HT1080 (cell line): ENCODE data around the gene LMNB1. TPM values are rescaled to one million over a fixed set of nuclear protein-coding genes. Genes with fewer than 3 reads are reported as not detected.

Source experiments
- DNase-seq: peaks from one replicate; pipeline ENCODE4 v3.0.0-alpha.2; 2015; ENCODE audit warnings: low read depth
- total RNA-seq: library from RNA; depleted of rRNA; stranded (reverse); fragments of >200 nt; shearing (Covaris generic); gene quantifications from 2 replicates; pipeline ENCODE4 v1.2.3, GENCODE V29; 2014

Gene LMNB1
- total RNA-seq, 1 experiment from 2014 or later: 129 TPM

DNA sequence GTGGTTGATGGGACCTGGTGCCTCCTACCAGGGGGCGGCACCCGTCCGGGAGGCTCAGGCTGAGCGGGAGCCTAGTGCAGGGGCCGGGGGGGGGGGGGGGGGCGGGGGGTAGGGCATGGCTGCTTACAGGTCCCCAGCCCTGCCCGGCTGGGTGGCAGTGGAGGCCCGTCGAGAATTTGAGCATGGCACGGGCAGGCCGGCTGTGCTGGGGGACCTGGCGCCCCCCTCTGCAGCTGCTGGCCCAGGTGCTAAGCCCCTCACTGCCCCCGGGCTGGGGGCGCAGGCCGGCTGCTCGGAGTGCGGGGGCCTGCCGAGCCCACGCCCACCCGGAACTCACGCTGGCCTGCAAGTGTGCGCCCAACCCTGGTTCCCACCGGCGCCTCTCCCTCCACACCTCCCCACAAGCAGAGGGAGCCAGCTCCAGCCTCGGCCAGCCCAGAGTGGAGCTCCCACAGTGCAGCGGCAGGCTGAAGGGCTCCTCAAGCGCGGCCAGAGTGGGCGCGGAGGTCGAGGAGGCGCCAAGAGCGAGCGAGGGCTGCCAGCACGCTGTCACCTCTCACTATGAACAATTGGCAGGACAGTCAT lies 77.7 kb downstream of the LMNB1 start:
- no peak for DNase-seq

DNA sequence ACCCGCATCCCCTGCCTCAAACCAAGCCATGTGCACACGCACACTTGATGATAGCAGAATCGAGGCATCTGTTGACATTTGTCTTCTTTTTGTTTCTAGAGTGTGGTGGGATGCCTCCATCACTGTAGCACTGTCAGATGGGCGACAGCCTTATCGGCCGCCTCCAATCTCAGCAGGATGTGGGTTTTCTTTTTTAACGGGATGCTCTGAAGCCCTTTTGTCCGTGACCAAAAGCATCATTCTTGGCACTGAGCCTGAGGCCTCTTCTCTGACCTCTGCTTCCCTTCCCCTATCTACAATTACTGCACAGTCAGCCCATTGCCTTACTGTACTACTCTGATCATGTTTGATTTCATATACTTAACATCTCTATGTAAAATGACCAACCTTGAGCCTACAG lies 78.3 kb downstream of the LMNB1 start:
- peak; percentile 27 for DNase-seq

DNA sequence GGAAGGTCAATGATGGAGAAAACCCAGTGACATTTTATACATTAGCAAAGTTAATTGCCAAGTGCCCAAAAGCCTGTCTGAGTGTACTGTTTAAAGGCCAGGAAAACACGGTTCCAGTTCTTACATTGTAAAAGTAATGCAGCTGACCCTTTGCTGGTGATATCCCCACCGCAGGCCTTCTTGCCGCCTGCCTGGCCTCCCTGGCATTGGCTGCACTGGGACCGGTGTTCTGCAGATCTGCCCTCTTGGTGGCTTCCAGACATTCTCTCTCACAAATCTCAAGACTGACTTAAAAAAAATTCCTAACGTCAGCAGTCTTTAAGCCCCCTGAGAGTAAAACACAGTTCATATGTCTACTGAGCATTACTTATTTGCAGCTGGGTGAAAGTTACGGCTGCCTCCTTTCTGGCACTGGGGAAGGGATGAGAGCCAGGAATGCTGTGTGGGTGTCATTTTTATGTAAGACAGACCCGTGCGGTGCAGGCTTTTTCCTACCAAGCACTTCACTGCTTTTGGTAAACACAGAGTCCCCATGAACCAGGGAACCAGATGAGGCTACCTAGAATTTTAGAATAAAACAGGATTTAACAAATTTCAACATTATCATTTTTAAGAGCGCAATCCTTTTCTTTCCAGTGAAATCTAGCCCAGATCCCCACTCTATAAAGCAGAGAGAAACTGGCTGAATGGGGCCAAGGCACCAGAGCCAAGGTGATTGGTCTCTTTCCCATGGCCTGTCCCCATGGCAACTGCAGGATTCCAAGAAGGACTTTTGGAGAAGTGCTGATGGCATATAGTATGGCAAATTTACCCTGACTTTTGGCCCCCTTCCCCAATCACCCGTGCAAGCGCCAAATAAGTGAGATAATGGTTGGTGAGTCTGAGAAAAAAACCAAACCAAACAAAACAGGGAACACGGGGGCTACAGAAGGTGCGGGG lies 80.8 kb downstream of the LMNB1 start:
- no peak for DNase-seq

DNA sequence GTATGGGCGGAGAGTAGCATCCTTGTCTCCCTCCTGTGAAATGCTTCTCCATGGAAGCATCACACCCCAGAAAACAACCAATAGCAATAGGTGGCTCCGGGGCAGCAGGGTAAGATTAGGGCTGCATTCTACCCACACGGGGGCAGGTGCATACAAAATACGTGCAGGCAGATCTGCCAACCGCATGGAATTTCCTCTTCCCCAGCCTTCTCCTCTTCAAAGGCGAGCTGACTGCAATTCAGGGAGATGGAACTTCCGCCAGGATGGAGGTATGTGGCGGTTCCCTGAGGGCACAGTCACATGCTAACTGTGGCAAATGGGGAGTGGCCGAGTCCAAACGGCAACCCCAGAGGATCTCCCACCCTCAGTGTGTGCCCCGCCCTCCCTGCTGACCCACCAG lies 81.5 kb downstream of the LMNB1 start:
- no peak for DNase-seq

DNA sequence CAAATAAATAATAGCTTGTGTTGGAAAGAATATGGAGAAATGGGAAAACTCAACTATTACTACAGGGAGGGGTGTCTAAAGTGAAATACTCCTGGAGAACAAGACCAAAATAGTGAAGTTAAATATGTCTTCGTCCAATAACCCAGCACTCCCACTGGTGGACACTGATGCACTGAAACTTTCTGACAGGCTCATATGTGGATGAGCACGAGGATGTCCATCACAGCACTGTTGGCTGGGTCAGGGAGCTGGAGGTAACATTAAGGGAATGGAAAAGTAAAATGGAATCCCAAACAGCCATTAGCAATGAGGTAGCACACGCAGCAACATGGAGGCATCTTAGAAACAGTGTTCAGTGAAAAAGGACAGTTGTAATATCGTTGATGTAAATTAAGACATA lies 86.5 kb downstream of the LMNB1 start:
- no peak for DNase-seq

DNA sequence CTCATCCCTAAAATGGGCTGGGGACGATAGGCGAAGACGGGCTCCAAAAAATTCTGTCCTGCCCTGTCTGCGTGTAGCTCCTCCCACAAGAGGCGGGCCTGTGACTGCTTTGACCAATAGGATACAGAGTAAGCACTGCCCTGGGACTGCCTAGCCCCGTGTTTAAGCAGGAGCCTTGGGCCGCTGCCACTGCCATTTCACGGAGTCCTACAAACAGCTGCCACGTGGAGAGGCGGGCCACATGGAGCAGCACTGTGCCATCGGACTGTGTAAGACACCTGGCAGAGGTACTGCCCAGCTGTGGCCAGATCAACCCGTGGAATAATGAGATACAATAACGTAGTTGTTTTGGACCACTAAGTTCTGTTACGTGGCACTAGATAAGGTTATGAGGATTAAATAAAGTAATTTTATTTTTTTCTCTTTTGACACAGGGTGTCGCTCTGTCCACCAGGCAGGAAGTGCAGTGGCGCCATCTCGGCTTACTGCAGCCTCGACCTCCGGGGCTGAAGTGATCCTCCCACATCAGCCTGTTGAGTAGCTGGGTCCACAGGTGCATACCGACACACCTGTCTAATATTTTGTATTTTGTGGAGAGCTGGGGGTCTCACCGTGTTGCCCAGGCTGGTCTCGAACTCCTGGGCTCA lies 87.2 kb downstream of the LMNB1 start:
- DNase-seq: no peak

DNA sequence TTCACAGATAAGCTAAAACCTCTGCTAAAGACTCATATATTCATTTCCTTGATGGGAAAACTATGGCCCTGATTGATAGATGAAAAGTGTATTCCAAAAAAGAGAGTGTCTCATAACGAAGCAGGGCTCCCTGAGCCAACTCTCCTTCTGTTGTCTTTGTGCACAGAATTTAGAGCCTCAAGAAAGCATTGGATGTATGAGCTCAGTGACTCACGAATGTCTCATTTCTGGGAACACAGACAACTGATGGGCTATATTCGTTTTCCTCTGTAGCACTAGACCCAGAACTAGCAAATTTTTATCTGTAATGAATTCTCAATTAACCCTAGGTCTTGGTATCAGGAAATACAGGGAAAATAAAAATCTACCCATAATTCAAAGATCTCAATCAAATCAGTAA lies 88.4 kb downstream of the LMNB1 start:
- DNase-seq: peak; percentile 68

DNA sequence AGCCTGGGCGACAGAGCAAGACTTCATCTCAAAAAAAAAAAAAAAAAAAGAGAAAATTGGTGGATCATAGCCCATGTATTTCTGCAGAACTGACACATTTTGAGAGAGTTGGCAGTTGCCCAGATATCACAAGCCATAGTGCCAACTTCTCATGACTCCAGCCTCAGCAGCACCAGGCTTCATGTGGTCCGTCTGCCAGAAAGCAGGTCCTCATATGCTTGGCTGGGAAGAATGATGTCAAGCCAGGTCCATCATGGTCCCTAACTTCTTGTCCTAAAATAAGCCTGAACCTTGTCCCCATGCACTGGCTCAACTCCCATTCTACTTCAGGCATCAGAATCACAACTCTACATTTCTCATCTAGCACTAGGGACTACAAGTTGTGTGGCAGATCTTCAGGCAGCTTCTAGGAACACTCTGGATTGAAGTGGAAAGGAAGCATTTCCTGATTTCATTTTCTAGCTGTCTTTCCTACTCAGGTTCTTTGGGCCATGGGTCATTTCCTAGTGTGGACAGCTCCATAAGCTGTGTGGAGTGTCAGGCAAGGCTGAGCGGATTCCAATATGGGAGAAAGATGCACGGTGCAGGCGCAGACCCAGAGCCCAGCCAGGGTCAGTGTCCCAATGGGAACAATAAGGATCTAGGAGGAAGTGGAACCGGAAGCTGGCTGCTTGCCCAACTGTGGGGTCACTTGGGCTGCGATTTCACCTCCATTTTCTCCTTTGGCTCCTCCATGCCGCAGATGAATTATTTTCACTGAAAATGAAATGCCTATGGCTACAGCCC lies 90.1 kb downstream of the LMNB1 start:
- no peak for DNase-seq

DNA sequence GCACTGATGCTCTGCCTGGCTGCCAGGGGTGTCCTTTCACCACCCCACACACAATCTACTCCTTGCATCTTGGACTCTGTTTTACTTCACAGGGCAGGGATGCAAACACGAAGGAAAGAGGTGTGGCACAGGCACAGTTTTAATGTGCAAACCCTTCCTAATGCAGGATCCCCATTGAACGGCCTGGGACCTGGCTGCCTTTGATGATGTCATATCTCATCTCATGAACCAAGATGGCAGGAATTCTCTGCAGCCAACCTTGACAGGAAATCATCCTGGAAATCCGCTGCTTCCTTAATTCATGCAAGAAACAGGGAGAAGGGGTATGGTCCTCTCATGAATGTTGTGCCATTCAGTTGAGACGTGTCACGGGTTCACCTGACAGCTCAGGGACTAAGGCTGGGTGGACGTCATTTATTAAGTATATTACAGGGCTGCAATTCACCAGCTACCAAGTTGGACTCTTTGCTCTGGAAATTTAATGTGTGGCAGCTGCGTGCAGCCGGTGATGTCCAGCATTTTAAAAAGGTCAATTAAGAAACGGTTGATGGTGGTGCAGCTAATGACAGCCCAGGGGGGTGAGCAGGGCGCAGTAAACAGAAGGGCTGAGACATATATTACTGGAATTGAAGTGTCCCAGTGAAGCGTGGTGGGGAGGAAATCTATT lies 91.5 kb downstream of the LMNB1 start:
- DNase-seq: no peak

DNA sequence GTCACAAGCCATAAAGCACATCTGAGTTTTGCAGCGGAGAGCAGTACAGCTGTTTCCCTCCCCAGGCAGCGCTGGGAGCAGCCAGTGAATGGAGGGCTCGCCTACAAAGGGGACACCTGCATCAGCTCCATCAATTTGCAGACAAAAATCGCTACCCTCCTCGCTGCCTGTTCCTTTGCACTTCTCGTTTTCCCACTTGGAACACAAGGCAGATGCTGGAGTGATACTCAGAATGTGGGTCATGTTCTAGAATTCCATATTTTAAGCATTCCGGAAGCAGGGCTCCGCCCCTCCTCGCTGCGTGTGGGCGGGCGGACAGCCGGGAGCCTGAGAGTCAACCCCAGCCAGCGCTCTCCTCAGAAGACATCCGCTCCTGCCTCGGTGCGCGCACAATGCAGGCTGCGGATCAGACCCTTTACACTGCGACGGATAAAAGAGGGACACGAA lies 92.1 kb downstream of the LMNB1 start:
- DNase-seq: no peak

DNA sequence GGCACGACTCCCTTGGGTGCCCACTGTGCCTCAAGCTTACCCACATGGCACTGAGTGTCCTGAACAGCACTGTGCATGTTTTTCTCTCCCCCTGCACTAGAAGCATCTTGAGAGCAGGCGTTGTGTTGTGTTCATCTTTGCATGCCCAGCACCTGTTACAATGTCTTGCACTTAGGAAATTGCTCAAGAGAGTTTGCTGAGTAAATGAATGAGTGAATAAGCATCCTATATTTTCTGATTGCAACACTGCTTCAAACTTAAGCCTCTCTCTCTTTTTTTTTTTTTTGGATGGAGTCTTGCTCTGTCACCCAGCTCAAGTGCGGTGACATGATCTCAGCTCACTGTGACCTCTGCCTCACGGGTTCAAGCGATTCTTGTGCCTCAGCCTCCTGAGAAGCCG lies 94.5 kb downstream of the LMNB1 start:
- DNase-seq: no peak

DNA sequence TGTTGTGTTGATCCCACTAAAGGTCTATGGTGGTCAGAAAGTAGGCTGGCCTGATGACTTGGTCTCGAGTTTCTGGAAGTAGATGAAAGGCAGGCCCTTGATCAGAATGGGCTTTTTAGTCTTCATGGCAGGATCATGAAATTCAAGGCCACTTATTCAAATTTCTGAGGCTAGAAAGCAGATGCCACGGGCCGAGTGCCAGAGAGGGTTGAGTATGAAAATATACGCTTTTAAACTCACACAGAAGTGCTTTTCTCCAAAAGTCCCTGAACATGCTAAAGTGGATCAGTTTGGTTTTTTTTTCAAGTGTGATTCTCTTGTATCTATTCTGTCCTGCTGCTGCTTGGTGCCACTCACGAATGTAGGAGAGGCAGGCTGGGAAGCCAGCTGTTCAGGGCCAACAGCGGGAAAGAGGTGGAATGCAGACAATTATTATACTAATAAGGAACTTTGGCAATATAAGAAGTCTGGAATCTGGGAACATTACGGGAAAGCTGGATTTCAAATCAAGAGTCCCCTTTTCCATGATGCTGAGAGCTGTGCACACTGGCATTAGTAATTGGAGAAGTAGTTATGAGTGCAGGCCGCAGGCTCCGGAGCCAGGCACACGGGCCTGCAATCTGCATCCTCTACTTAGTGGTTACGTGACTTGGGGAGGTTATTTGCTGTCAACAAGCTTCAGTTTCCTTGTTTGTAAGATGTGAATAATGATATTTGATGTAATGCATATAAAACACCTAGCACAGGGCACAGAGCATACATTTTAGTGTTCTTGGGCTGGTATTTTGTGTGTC lies 95.8 kb downstream of the LMNB1 start:
- no peak for DNase-seq

DNA sequence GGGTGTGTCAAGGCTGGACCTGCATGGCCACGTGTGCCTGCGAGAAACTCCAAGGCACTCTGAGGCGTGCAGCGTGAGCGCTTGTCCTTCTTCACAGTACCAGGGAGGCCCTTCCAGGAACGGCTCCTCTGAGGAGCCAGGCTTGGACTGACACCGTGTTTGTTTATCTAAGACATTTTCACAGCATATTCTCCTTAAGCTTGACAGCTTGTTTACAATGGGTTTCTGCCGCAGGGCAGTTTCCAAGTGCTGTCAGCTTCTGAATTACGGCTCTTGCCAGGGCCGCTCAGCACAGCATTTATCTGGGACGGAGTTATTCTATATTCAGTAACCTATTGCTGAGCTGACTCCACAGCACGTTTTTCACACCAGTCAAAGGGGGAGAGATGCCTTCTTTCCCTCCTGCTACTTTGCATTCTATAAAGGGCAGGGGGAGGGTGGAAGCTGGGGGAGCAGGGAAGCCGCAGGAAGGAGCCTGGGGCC lies 98.4 kb downstream of the LMNB1 start:
- no peak for DNase-seq

DNA sequence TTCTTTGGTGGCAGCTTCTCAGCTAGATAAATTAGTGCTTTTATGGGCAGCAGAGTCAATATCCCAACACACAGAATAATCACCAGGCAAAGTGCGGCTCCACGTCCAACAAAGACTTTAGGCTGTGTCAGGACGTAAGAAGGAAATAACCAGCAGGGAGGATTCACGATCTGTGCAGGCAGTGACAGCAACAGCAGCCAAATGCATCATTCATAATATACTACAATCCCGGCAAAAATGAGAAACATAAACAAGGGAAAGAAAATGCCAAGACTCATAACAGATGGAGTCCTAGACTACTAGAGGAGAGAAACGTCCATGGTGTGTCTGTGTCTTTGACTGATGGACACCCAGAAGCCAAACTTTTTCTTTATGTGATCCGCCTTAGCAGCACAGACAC lies 100.7 kb downstream of the LMNB1 start:
- no peak for DNase-seq

DNA sequence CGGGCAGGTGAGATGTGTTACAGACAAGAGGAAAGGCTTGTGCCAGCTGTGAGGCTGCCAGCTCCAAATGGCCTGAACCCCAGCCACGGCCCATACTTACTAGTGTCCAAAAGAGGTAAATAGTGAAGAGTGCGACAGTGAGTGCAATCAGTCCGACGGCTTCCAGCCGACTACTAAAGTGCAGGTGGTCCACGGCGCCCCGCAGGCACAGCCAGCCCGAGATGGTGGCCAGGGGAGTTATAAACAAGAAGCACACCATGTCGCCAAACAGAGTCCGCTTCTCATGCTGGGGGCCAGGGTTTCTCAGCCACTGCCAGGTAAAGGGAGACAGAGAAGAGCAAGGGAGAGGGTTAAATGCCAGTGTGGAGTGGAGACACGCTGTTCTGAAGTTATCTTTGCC lies 101.1 kb downstream of the LMNB1 start:
- DNase-seq: no peak

DNA sequence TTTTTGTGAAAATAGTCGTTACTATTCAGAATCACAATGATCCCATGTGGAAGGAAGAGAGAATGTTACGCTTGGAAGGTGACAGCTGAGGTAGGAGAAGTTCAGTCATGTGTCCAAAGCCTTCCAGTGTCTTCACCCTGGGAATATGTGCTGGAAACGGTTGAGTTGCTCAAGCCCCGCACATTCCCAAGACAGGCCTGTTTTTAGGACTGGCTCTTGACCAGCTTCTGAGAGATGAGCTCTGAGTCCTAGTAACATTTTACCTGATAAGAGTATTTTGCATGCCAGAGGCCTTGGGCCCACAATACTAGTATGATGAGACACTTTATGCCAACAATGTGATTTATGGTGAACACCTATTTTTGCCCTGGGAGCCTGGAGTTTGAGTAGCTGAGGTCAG lies 101.7 kb downstream of the LMNB1 start:
- no peak for DNase-seq

DNA sequence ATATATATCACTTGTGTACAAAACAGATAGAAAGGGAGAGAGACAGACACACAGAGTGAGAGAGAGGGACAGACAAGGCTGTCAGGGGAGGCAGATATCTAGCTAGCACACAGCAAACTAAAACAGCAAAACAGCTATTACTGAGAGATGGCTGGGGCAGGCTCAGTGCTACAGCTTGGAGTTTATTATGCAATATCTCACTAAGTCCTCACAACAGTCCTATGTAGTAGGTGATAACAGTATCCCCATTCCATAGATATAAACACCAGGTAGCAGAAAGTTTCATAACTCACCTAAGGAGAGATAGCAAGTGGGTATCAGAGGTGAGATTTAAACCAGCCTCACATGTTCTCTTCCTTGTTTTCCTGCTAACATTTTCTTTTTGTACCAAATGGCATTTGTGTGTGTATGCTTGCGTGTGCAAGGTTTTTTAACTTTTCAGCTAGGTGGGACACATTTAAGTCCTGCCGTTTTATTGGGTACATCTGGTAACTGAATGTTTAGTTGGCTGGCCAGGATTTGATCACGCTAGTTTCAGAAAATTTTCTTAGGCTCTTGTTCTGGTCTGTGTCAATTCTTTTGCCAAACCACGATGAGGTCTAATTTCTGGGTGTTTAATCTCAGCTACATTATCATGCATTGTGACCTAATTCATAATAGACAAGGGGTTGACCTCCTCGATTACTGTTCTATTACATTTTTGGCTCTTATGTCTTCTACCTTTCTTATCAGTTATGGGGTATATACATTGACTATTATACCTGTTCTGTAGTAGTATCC lies 105.1 kb downstream of the LMNB1 start:
- no peak for DNase-seq

DNA sequence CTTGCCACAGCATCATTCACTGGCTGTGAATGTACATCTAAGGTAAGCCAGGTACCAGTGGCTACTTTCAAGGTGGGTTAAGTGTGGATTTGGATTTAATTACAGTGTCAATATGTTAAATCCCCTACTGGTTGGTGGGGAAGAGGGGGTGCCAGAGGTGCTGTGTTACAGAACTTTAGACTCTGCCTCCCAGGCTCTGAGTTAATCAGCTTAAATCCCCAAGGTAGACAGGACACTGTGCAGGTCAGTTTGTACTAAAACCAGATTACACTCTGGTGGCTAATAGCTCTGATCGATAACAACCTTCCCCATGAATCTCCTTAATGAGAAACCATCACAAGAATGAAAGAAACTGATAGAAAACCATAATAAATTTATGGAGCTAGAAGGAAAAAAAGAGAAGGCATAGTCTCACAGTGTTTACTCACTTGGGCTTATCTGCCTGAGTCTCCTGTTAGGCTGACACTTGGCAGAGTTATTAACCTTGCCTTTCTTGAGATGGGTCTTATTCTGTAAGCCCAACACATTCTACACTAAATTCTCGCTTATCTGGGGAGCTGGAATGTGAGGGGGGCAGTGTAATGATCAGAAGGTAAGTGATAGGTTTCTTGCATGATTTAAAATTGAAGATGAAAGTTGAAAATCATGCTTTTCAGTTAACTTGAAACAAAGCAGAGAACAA lies 106.8 kb downstream of the LMNB1 start:
- no peak for DNase-seq
